Measurements from ENCODE around the gene PDZRN3. TPM values are rescaled to one million over a fixed set of nuclear protein-coding genes. Genes with fewer than 3 reads are reported as not detected.

PDZRN3 gene
- total and polyA plus RNA-seq, 4 donors, result 0.69 to 1.8 (median 0.92) TPM

DNA sequence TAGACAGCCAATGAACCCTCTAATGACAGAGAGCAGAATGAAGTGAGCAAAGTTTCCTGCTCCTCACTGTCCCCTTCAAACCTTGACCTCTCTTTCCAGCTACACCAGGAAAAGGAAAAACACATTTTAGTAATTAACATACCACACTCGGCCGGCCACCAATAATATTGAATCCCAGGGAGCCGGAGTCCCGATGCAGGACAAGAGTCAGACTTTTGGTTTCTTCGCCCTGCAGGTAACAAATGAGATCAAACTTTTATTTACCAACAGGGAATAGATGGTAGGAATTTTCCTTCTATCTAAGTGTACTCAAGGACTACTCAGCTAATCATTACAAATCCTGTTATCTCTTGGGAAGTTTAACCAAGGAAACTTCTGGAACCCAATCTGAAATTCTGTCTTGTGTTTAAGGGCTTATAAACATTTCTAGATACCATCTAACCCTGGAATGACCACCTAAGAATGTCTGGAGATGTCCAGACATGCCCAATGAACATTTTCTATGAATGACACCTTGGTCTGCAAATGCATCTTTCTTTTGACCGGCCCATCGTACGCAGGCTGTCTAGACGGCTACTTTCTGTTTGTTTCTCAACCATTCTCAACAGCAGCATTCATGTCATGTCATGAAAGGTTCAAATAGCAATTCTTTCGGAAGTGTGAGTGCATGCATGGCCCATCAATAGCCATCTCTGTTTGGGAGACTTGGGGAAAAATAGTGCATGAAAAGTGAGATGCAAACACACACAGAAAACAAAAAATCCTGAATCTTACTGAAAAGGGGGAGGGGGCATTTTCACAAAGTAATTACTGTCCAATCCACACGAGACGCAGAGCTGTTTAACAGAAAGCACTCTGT, 16.1 kb downstream of the PDZRN3 start:
- Histone ChIP-seq H3K4me3 (ENCODE audit: low read depth in 1 of 3, low read length in 3 of 3) (no peak overlapping the region), H3K27me3 (ENCODE audit: control insufficient read depth in 4 of 4, insufficient read depth in 4 of 4, low read length in 3 of 4) (peaks cover 0 to 2% (median 0%) of the 10 kb centered on the region in 4 donors), H3K36me3 (ENCODE audit: control insufficient read depth in 4 of 4, insufficient read depth in 3 of 4, low read depth in 1 of 4, low read length in 3 of 4) (no peaks in the 10 kb centered on the region), H3K27ac (ENCODE audit: low read depth in 1 of 2, low read length in 2 of 2) (no peak overlapping the region), H3K9ac (ENCODE audit: low read depth in 1 of 2, low read length in 2 of 2) (no peak overlapping the region), H3K4me1 (ENCODE audit: control insufficient read depth in 4 of 4, insufficient read depth in 4 of 4, low read length in 3 of 4) (peaks cover 0 to 2% (median 0%) of the 10 kb centered on the region in 4 donors), H3K9me3 (ENCODE audit: control insufficient read depth in 4 of 4, low read length in 3 of 4) (peaks cover 0 to 2% (median 0%) of the 10 kb centered on the region in 4 donors)
- 56% methylated on average over 12 of the region's 12 CpGs for WGBS
- DNase-seq (ENCODE audit: low spot score), result no peak
- TF ChIP-seq SP1 (IDR thresholded peaks at IDR 0.05) (no peak), JUND (IDR thresholded peaks at IDR 0.05) (no peak), NR2F2 (IDR thresholded peaks at IDR 0.05) (no peak), RAD21 (IDR thresholded peaks at IDR 0.05) (no peak), FOXA2 (IDR thresholded peaks at IDR 0.05) (no peak)

DNA sequence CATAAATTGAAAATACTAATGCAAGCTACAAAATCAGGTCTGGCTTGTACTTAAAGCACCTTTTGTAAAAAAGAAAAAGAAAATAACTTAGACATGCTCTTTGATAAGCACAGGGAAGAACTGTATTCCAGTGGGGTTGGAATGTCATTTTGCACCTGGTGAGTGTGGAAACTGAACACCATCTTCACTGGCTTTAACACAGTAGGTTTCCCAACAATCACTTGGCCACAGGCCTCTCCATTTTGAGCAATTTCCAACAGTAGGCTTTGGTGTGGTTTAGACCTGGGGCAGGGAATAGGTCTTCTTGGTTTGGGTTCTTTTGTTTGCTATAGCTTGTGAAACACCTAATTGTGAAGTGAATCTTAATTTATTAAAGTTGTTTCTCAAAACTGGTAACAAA, 18.9 kb downstream of the PDZRN3 start:
- no peaks in the 10 kb centered on the region for H3K36me3 ChIP-seq (ENCODE audit: control insufficient read depth in 4 of 4, insufficient read depth in 3 of 4, low read depth in 1 of 4, low read length in 3 of 4)
- H3K4me1 ChIP-seq (ENCODE audit: control insufficient read depth in 4 of 4, insufficient read depth in 4 of 4, low read length in 3 of 4), result peaks cover 0 to 2% (median 0%) of the 10 kb centered on the region in 4 donors
- DNase-seq (ENCODE audit: low spot score), result no peak
- H3K9ac ChIP-seq (ENCODE audit: low read depth in 1 of 2, low read length in 2 of 2), result no peak overlapping the region
- no peak overlapping the region for H3K27ac ChIP-seq (ENCODE audit: low read depth in 1 of 2, low read length in 2 of 2)
- no peak for TF ChIP-seq NR2F2 (IDR thresholded peaks at IDR 0.05)
- no peak overlapping the region for H3K4me3 ChIP-seq (ENCODE audit: low read depth in 1 of 3, low read length in 3 of 3)
- H3K27me3 ChIP-seq (ENCODE audit: control insufficient read depth in 4 of 4, insufficient read depth in 4 of 4, low read length in 3 of 4), result no peaks in the 10 kb centered on the region
- H3K9me3 ChIP-seq (ENCODE audit: control insufficient read depth in 4 of 4, low read length in 3 of 4), result peaks cover 0 to 2% (median 0%) of the 10 kb centered on the region in 4 donors

DNA sequence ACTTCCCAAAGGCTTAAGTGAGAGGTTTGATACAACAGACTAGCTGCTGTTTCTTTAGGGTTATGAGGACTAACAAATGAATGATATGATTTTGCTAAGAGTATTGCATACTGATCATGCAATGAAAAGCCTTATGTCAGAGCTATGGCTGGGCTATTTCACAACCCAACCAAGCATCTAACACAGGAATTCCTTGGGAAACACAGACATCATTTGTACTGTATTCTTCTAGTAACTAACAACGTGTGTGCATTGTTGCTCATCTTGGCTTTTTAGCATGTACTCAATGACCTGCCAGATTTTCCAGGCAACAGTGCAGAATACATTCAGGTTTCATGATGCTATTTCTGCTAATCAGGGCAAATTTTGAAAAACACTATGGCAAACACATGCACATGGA, 19.3 kb downstream of the PDZRN3 start:
- Histone ChIP-seq H3K27me3 (ENCODE audit: control insufficient read depth in 4 of 4, insufficient read depth in 4 of 4, low read length in 3 of 4) (no peaks in the 10 kb centered on the region), H3K9ac (ENCODE audit: low read depth in 1 of 2, low read length in 2 of 2) (no peak overlapping the region), H3K36me3 (ENCODE audit: control insufficient read depth in 4 of 4, insufficient read depth in 3 of 4, low read depth in 1 of 4, low read length in 3 of 4) (no peaks in the 10 kb centered on the region), H3K27ac (ENCODE audit: low read depth in 1 of 2, low read length in 2 of 2) (no peak overlapping the region), H3K9me3 (ENCODE audit: control insufficient read depth in 4 of 4, low read length in 3 of 4) (peaks cover 0 to 2% (median 0%) of the 10 kb centered on the region in 4 donors), H3K4me1 (ENCODE audit: control insufficient read depth in 4 of 4, insufficient read depth in 4 of 4, low read length in 3 of 4) (peaks cover 0 to 2% (median 0%) of the 10 kb centered on the region in 4 donors), H3K4me3 (ENCODE audit: low read depth in 1 of 3, low read length in 3 of 3) (no peak overlapping the region)
- WGBS, result 58% methylated on average over 1 of the region's 1 CpG
- TF ChIP-seq RXRA (IDR thresholded peaks at IDR 0.05) (no peak), YY1 (IDR thresholded peaks at IDR 0.05) (no peak), TAF1 (conservative IDR thresholded peaks at IDR 0.05) (no peak), NR2F2 (IDR thresholded peaks at IDR 0.05) (no peak), GABPA (IDR thresholded peaks at IDR 0.05 in 1 of 2, conservative IDR thresholded peaks at IDR 0.05 in 1 of 2) (no peak), JUND (IDR thresholded peaks at IDR 0.05) (no peak), FOXA1 (IDR thresholded peaks at IDR 0.05) (no peak), SP1 (IDR thresholded peaks at IDR 0.05) (no peak), FOXA2 (IDR thresholded peaks at IDR 0.05) (no peak), EGR1 (IDR thresholded peaks at IDR 0.05; ENCODE audit: low read depth in 2 of 2) (no peak), HNF4G (IDR thresholded peaks at IDR 0.05) (no peak), HNF4A (conservative IDR thresholded peaks at IDR 0.05) (no peak), RAD21 (IDR thresholded peaks at IDR 0.05) (no peak)
- TF ChIP-seq, protein P1, sequence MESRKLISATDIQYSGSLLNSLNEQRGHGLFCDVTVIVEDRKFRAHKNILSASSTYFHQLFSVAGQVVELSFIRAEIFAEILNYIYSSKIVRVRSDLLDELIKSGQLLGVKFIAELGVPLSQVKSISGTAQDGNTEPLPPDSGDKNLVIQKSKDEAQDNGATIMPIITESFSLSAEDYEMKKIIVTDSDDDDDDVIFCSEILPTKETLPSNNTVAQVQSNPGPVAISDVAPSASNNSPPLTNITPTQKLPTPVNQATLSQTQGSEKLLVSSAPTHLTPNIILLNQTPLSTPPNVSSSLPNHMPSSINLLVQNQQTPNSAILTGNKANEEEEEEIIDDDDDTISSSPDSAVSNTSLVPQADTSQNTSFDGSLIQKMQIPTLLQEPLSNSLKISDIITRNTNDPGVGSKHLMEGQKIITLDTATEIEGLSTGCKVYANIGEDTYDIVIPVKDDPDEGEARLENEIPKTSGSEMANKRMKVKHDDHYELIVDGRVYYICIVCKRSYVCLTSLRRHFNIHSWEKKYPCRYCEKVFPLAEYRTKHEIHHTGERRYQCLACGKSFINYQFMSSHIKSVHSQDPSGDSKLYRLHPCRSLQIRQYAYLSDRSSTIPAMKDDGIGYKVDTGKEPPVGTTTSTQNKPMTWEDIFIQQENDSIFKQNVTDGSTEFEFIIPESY (IDR thresholded peaks at IDR 0.05), result no peak
- TF ChIP-seq, protein P2, sequence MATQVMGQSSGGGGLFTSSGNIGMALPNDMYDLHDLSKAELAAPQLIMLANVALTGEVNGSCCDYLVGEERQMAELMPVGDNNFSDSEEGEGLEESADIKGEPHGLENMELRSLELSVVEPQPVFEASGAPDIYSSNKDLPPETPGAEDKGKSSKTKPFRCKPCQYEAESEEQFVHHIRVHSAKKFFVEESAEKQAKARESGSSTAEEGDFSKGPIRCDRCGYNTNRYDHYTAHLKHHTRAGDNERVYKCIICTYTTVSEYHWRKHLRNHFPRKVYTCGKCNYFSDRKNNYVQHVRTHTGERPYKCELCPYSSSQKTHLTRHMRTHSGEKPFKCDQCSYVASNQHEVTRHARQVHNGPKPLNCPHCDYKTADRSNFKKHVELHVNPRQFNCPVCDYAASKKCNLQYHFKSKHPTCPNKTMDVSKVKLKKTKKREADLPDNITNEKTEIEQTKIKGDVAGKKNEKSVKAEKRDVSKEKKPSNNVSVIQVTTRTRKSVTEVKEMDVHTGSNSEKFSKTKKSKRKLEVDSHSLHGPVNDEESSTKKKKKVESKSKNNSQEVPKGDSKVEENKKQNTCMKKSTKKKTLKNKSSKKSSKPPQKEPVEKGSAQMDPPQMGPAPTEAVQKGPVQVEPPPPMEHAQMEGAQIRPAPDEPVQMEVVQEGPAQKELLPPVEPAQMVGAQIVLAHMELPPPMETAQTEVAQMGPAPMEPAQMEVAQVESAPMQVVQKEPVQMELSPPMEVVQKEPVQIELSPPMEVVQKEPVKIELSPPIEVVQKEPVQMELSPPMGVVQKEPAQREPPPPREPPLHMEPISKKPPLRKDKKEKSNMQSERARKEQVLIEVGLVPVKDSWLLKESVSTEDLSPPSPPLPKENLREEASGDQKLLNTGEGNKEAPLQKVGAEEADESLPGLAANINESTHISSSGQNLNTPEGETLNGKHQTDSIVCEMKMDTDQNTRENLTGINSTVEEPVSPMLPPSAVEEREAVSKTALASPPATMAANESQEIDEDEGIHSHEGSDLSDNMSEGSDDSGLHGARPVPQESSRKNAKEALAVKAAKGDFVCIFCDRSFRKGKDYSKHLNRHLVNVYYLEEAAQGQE (IDR thresholded peaks at IDR 0.05), result no peak
- TF ChIP-seq, protein P3, sequence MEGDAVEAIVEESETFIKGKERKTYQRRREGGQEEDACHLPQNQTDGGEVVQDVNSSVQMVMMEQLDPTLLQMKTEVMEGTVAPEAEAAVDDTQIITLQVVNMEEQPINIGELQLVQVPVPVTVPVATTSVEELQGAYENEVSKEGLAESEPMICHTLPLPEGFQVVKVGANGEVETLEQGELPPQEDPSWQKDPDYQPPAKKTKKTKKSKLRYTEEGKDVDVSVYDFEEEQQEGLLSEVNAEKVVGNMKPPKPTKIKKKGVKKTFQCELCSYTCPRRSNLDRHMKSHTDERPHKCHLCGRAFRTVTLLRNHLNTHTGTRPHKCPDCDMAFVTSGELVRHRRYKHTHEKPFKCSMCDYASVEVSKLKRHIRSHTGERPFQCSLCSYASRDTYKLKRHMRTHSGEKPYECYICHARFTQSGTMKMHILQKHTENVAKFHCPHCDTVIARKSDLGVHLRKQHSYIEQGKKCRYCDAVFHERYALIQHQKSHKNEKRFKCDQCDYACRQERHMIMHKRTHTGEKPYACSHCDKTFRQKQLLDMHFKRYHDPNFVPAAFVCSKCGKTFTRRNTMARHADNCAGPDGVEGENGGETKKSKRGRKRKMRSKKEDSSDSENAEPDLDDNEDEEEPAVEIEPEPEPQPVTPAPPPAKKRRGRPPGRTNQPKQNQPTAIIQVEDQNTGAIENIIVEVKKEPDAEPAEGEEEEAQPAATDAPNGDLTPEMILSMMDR (IDR thresholded peaks at IDR 0.05; ENCODE audit: low read depth, low read length, missing input control), result no peak
- TF ChIP-seq, protein P4, sequence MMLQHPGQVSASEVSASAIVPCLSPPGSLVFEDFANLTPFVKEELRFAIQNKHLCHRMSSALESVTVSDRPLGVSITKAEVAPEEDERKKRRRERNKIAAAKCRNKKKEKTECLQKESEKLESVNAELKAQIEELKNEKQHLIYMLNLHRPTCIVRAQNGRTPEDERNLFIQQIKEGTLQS (IDR thresholded peaks at IDR 0.05), result no peak
- TF ChIP-seq, protein P5, sequence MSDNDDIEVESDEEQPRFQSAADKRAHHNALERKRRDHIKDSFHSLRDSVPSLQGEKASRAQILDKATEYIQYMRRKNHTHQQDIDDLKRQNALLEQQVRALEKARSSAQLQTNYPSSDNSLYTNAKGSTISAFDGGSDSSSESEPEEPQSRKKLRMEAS (IDR thresholded peaks at IDR 0.05), result no peak
- DNase-seq (ENCODE audit: low spot score), result no peak
